NK-92 treated with Interleukin-12 subunit alpha and Interleukin-12 subunit beta, amount 100 ng/mL, for 24 hours (cell line): Measurements from ENCODE around the gene GRK1.

Source experiments
- DNase-seq: peaks from one replicate; lab custom pipeline; 2025; lab: John Stamatoyannopoulos, UW

Gene GRK1

GRCh38 chr13:113650275-113650674, 16.7 kb upstream of the GRK1 start:
- no peak for DNase-seq

- DNase-seq = no peak
Observed at GRCh38 chr13:113650731-113651148, 16.3 kb upstream of the GRK1 start.

GRCh38 chr13:113651511-113652403, 15.3 kb upstream of the GRK1 start:
- DNase-seq = no peak

- DNase-seq = no peak
Observed at GRCh38 chr13:113652404-113653263, 14.4 kb upstream of the GRK1 start.

GRCh38 chr13:113653264-113654174, 13.5 kb upstream of the GRK1 start:
- no peak for DNase-seq

- no peak for DNase-seq
Observed at GRCh38 chr13:113654175-113654560, 12.9 kb upstream of the GRK1 start.

GRCh38 chr13:113654591-113655345, 12.3 kb upstream of the GRK1 start:
- no peak for DNase-seq

- DNase-seq = no peak
Observed at GRCh38 chr13:113655346-113656002, 11.5 kb upstream of the GRK1 start.

GRCh38 chr13:113656003-113656588, 10.9 kb upstream of the GRK1 start:
- no peak for DNase-seq

GRCh38 chr13:113656831-113657671, 10.0 kb upstream of the GRK1 start:
- no peak for DNase-seq

- DNase-seq = no peak
Observed at GRCh38 chr13:113657851-113658741, 8.9 kb upstream of the GRK1 start, which contains the start of gene ATP4B. TSS of gene ATP4B (minus strand) at chr13:113658198. CDS start at chr13:113658144, 54 bp downstream.

GRCh38 chr13:113658836-113659235, 8.2 kb upstream of the GRK1 start:
- no peak for DNase-seq

GRCh38 chr13:113659337-113659736, 7.7 kb upstream of the GRK1 start:
- DNase-seq = no peak

- no peak for DNase-seq
Observed at GRCh38 chr13:113660066-113660465, 7.0 kb upstream of the GRK1 start.

GRCh38 chr13:113661509-113661908, 5.5 kb upstream of the GRK1 start:
- DNase-seq = no peak

- no peak for DNase-seq
Observed at GRCh38 chr13:113663934-113664333, 3.1 kb upstream of the GRK1 start.

- no peak for DNase-seq
Observed at GRCh38 chr13:113664751-113665596, 2.0 kb upstream of the GRK1 start.
